Fibroblast of skin of left biceps (primary cell): ENCODE measurements around the gene ARHGEF26.

ENCODE experiments used
- DNase-seq, 2 experiments: peaks; one replicate each; pipeline ENCODE4 v3.0.0-alpha.2; 2013; ENCODE audit warnings: low read depth in 2 of 2

The ARHGEF26 gene

DNA sequence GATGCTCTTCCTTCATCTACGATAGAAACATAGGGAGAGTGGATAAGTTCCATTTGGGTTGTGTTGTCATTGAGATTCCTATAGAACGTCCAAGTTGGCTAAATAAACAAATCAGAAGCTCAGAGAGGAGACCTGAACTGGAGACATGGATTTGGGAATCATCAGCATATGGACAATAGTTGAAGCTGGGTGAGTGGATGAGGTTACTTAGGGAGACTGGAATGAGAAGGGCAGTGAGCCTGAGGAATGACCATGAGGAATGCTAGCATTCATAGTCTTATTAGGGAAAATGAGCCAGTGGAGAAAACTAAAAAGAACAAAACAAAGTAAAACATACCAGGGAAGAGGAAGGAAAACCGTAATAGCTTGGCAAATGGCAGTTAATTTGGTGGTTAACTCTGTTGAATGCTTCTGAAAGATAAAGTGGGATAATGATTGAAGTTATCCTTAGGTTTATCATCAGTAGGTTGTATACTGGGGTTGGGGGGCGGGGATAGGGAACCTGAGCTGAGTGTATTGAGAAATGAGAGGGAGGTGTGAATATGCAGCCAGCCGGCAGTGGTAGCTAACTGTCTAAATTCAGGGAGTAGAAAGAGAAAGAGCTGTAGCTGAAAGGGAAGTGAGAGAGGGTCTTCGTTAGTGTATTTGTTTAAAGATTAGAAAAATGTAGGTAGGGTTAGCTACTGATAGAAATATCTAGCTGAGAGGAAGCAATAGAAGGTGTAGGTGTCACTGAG lies 74.6 kb downstream of the ARHGEF26 start:
- DNase-seq: no peak

- DNase-seq: no peak
Measured at GRCh38 chr3:154197751-154198150, 76.6 kb downstream of the ARHGEF26 start.

- DNase-seq: no peak
Measured at GRCh38 chr3:154209499-154209898, 88.3 kb downstream of the ARHGEF26 start.

DNA sequence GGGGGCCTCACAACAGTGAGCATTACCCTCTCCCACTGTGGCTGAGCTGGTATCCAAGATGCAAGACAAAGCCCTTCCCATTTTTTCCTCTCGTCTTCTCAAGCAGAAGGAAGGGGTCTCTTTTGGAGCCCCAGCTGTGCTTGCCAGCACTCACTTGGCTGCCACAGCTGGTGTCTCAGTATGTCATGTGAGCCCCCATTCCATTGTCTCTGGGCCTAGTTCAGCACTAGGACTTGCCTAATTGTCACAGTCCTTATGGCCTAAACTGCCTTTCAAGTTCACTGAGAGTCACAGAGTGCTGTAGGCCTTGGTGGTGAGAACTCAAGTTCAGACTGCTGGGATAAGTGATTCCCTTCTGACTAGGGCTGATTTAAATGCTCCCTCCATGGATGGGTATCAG lies 89.8 kb downstream of the ARHGEF26 start:
- no peak for DNase-seq

GRCh38 chr3:154214306-154214705 lies 93.1 kb downstream of the ARHGEF26 start:
- DNase-seq: no peak

- DNase-seq: no peak
Measured at GRCh38 chr3:154217671-154218070, 96.5 kb downstream of the ARHGEF26 start.

DNA sequence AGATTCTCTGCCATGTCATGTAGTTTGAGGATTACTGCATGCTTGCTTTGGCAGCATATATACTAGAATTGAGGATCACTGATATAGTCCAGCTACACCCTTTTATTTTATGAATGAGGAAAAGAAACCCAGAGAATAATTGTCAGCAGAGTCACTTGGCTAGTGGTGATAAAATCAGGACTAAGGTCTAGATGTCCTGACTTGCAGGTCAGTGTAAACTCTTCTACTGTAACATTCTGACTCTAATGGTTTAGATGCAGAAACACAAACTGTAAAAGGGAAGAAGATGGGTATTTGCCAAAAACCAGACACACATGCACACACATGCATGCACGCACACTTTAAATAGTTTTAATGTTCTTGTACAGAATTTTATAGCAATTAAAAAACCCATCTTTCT lies 97.5 kb downstream of the ARHGEF26 start:
- no peak for DNase-seq

- DNase-seq: no peak
Measured at GRCh38 chr3:154220462-154220861, 99.3 kb downstream of the ARHGEF26 start.

DNA sequence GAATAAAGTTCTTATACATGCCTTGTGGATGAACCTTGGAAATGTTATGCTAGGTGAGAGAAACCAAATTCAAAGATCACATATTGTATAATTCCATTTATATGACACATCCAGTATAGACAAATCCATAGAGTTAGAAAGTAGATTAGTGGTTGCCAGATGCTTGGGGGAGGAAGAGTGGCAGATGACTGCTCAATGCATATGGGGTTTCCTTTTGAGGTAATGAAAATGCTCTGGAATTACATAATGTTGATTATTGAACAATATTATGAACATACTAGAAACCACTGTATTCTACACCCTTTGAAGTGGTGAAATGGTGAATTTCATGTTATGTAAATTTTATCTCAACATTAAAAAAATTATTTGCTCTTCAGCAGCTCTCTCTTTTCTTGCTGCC lies 102.3 kb downstream of the ARHGEF26 start:
- DNase-seq: peak; percentile 6 to 12

- DNase-seq: no peak
Measured at GRCh38 chr3:154224366-154224765, 103.2 kb downstream of the ARHGEF26 start.

GRCh38 chr3:154224866-154225265 lies 103.7 kb downstream of the ARHGEF26 start:
- no peak for DNase-seq

DNA sequence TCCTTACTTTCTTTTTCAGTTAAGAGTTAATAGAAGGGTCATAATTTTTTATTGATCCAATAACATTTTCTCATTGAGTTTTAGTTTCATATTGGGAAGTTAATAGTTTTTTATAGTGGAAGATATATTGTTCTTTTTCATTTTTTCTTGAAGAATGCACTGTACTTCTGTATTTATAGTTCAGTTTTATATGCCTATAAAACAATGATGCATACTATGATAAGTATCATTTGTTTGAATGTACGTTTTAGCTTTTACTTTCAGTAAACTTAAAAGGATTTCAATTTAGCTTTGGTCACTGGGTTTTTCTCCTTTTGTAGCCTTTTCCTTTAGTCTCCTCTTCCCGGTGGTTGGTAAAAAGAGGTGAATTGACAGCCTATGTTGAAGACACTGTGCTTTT lies 104.3 kb downstream of the ARHGEF26 start:
- no peak for DNase-seq

- DNase-seq: no peak
Measured at GRCh38 chr3:154227531-154227930, 106.3 kb downstream of the ARHGEF26 start.

DNA sequence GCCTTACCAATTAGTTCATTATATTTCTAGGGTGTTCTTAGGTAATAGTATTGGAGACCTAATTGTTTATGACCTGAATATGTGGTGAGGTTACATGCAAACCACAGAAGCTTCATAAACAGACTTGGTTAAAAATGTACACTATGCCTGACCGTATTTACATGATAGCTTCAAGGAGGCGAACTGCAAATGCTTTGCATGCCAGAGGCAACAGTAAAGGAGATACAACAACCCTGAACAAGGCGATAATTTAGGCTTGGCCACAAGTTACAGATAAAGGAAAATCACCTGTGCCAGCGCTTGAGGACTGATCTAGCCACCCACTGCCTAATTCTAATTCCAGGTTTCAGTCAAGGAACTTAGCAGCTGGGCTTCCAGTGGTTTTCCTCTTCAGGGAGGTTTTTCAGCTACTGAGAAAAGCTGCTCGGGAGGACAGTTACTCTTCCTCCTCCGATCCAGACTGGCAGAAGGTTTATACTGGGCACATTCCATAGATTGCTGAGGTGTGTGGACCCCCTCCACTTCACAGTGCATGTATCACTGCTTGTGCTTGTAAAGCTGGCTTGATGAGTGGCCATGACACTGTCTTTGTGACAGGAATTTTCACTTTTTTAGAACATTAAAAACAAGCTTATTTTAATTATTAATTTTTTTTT lies 107.5 kb downstream of the ARHGEF26 start:
- no peak for DNase-seq

GRCh38 chr3:154229217-154229590 lies 108.0 kb downstream of the ARHGEF26 start:
- DNase-seq: no peak

DNA sequence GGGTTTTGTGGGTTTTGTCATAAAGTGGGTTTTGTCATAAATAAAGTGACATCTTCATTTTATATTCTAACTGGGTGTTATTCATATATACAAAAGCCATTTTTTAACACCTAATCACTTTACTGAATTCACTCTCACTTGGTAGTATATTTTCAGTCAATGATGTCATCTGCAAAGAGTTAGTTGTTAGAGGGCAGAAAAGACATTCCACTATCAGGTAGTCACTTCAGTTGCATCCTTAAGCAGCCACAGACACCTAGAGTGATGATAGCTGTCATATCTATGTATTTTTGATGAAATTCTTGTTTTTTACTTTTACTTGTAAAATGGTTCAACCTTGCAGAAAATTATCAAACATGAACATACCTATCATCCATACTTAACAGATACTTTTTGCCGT lies 114.1 kb downstream of the ARHGEF26 start:
- DNase-seq: peak; percentile 6 to 13

GRCh38 chr3:154236331-154236730 lies 115.1 kb downstream of the ARHGEF26 start:
- no peak for DNase-seq

DNA sequence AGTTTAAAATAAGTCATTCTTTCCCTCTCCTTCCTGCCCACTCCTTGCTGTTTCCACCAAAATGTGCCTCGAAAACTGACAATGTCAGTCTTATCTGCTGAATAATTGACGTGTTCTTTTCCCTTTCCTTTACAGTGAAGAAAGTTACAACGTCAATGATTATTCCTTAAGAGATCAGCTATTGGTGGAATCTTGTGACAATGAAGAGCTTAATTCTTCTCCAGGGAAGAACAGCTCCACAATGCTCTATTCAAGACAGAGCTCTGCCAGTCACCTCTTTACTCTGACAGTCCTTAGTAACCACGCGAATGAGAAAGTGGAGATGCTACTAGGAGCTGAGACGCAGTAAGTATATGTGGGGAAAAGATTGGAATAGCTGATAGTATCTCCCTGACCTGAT lies 119.0 kb downstream of the ARHGEF26 start:
- DNase-seq: no peak

- no peak for DNase-seq
Measured at GRCh38 chr3:154241496-154241895, 120.3 kb downstream of the ARHGEF26 start.

DNA sequence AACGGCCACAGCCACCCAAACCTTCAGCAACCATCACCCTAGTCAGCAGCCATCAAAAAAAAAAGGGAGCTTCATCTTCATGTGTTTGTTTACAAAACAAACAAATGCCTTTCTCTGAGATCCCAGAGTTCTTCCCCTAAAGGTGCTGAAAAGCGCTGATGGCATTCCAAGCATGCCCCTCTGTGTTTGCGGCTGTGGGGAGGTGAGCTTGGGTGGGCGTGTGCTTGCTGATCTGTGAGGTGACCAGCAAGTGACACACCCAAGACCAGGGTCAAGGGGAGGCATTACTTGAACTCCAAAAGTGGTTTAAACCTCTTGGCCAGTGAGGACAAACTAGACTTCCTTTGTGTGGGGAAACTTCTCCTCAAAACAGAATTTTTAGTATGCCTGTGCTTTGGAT lies 121.6 kb downstream of the ARHGEF26 start:
- DNase-seq: no peak

DNA sequence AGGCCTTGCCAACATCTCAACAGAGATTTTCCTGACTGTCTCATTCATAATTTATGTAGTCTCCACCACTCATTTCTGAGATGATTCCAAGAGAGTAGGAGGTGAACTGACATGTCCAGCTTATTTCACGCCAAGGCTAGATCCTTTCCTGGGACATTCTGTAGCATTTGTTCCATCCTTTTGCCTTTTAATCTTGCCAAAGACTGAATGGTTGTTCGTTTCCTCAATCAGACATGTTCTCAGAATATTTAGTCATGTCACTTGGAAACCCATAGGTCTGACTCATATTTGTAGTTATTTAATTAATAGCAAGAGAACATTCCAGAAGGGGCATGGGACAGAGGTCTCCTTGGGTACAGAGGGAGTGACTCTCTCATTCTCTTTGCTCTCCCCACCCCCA lies 122.2 kb downstream of the ARHGEF26 start:
- DNase-seq: no peak

DNA sequence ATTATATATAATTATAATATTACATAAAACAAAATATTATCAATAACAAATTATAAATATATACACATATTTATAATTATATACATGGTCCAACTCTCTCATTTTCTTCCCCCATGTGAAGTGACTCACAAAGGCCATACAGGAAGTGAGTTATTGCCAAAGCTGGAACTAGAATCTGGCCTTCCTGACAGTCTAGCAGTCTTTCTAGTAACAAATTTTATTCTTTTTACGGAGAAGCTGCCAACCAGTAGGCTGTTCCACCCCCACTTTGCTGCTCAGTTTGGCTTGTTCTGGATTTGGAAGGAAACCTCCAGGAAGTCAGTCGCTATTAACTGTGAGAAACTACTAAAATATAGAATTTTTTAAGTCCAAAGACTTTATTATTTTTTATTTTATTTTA lies 123.5 kb downstream of the ARHGEF26 start:
- DNase-seq: no peak

GRCh38 chr3:154247806-154248415 lies 126.7 kb downstream of the ARHGEF26 start:
- no peak for DNase-seq
